BE2C (cell line): ENCODE data around the gene MAB21L2.
A peak's percentile ranks its signal among the peaks of the same experiment; 100 is the strongest.
"Not testable (repeated sequence)": the region's sequence is repeated elsewhere in the genome, so short reads cannot be mapped to it uniquely, and the experiment has no call there.

ENCODE experiments used
- DNase-seq: peaks from one replicate; pipeline ENCODE4 v3.0.0-alpha.2; 2020
- H3K27me3 ChIP-seq: fragments of 250-450 bp; sonication (Bioruptor Pico); 2 replicates; pipeline ENCODE4 v1.5.1; 2020; ENCODE audit warnings: mild to moderate bottlenecking
- H3K36me3 ChIP-seq: fragments of 250-450 bp; sonication (Bioruptor Pico); 2 replicates; pipeline ENCODE4 v1.5.1; 2020; ENCODE audit warnings: mild to moderate bottlenecking
- H3K4me1 ChIP-seq: fragments of 250-450 bp; sonication (Bioruptor Pico); 2 replicates; pipeline ENCODE4 v1.5.1; 2020
- H3K4me3 ChIP-seq: 2 replicates; pipeline ENCODE4 v1.5.1; 2011; ENCODE audit warnings: low read depth, low read length
- H3K9me3 ChIP-seq: fragments of 250-450 bp; sonication (Bioruptor Pico); 2 replicates; pipeline ENCODE4 v1.5.1; 2020
- TF ChIP-seq, protein P1 (sequence below): IDR thresholded peaks from 2 replicates; pipeline ENCODE4 v1.5.1; 2012; ENCODE audit warnings: mild to moderate bottlenecking, low read depth, low read length

Gene MAB21L2

DNA sequence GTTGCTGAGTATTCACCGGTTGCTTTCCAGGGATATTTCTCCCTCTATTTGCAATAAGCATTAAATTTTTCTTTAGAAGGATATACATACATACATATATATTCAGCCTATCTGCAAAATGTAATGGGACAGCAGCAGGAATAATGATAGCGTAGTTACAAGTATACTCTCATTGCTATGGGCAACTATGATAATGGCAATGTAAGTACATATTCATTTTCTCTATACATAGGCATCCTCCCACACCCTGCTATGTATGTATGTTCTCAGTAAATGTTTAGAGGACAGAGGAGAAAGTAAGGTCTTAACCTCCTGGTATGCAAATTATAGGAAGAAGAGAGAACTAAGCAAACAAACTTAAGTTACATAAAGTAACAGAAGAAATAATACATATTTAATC lies 19.7 kb upstream of the MAB21L2 start:
- TF ChIP-seq, protein P1, sequence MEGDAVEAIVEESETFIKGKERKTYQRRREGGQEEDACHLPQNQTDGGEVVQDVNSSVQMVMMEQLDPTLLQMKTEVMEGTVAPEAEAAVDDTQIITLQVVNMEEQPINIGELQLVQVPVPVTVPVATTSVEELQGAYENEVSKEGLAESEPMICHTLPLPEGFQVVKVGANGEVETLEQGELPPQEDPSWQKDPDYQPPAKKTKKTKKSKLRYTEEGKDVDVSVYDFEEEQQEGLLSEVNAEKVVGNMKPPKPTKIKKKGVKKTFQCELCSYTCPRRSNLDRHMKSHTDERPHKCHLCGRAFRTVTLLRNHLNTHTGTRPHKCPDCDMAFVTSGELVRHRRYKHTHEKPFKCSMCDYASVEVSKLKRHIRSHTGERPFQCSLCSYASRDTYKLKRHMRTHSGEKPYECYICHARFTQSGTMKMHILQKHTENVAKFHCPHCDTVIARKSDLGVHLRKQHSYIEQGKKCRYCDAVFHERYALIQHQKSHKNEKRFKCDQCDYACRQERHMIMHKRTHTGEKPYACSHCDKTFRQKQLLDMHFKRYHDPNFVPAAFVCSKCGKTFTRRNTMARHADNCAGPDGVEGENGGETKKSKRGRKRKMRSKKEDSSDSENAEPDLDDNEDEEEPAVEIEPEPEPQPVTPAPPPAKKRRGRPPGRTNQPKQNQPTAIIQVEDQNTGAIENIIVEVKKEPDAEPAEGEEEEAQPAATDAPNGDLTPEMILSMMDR: no peak
- Histone ChIP-seq H3K4me3 (no peak overlapping the region), H3K27me3 (no peaks in the 10 kb centered on the region), H3K4me1 (no peaks in the 10 kb centered on the region), H3K9me3 (peaks cover 5% of the 10 kb centered on the region; the same call in 1 of the 2 replicates), H3K36me3 (peaks cover 8% of the 10 kb centered on the region)
- DNase-seq: no peak

DNA sequence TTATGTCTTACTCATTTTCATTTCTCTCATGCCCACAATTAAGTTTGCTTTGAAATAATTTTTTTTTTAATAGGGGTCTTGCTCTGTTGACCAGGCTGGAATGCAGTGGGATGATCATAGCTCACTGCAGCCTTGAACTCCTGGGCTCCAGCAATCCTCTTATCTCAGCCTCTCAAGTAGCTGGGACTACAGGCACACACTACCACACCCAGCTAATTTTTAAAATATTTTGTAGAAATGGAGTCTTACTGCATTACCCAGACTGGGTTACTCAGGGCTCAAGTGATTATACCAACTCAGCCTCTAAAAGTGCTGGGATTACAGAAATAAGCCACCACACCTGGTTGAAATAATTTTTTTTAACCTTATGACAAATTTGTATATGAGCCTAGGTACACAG lies 19.2 kb upstream of the MAB21L2 start:
- Histone ChIP-seq H3K27me3 (no peaks in the 10 kb centered on the region), H3K9me3 (peaks cover 5% of the 10 kb centered on the region; the same call in 1 of the 2 replicates), H3K4me1 (no peaks in the 10 kb centered on the region), H3K4me3 (no peak overlapping the region), H3K36me3 (peaks cover 13% of the 10 kb centered on the region)
- DNase-seq: no peak
- TF ChIP-seq, protein P1: no peak

DNA sequence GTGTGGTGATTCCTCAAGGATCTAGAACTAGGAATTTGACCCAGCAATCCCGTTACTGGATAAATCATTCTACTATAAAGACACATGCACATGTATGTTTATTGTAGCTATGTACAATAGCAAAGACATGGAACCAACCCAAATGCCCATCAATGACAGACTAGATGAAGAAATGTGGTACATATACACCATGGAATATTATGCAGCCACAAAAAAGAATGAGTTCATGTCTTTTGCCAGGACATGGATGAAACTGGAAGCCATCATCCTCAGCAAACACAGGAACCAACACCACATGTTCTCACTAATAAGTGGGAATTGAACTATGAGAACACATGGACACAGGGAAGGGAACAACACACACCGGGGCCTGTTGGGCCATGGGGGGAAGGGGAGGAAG lies 17.0 kb upstream of the MAB21L2 start:
- H3K36me3 ChIP-seq: peaks cover 14% of the 10 kb centered on the region
- H3K4me3 ChIP-seq, H3K9me3 ChIP-seq, DNase-seq, H3K27me3 ChIP-seq: not testable (repeated sequence)
- H3K4me1 ChIP-seq: peaks cover 13% of the 10 kb centered on the region

DNA sequence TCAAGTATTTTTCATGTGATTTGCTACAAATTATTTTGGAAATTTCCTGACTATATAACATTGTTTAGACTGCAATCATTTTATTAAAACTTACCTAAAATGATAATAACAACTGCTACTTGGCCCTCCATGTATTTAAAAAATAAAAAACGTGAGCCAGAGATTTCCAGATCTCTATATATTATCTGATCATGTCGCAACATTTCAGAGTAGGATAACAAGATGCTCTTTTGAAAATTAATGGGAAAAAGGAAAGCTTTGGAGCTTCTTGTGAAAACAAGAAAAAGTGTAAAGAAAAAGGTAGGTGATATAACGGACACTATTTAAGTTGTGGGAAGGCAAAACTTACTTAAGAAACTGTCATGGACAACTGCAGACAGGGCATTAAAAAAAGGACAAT lies 14.9 kb upstream of the MAB21L2 start:
- Histone ChIP-seq H3K4me1 (peaks cover 25% of the 10 kb centered on the region), H3K9me3 (peaks cover 5% of the 10 kb centered on the region; the same call in 1 of the 2 replicates), H3K27me3 (no peaks in the 10 kb centered on the region), H3K4me3 (no peak overlapping the region), H3K36me3 (peaks cover 14% of the 10 kb centered on the region)
- TF ChIP-seq, protein P1: no peak
- no peak for DNase-seq

DNA sequence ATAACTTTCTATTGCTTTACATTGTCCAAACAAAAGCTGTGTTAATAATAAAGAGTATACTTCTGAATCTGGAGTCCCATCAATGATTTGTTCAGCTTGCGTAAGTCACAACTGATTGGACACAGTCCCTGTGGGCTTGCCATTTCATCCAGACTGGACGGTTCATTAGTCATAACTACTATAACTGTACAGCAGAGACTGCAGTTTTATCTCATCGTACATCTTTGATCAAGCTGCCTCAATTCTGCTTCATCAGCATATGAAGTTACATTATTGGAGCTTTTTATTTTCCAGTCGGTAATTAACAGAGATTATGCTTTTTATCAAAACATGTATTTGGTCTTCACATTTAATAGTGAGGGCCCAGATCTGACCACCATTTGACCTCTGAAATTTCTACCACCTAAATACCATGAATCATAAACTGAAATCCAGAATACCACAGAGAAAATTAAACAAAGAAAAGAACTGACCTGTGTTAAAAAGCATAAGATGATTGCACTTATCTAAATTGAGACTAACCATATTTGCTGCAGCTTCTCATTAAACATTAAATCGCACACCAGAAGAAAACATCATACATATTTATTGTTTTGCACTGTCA lies 12.5 kb upstream of the MAB21L2 start:
- peak; percentile 64 for DNase-seq
- Histone ChIP-seq H3K4me1 (peaks cover 45% of the 10 kb centered on the region), H3K27me3 (no peaks in the 10 kb centered on the region), H3K36me3 (peaks cover 14% of the 10 kb centered on the region), H3K9me3 (peaks cover 5% of the 10 kb centered on the region; the same call in 1 of the 2 replicates), H3K4me3 (peak overlapping the region; percentile 21)
- TF ChIP-seq, protein P1: no peak

DNA sequence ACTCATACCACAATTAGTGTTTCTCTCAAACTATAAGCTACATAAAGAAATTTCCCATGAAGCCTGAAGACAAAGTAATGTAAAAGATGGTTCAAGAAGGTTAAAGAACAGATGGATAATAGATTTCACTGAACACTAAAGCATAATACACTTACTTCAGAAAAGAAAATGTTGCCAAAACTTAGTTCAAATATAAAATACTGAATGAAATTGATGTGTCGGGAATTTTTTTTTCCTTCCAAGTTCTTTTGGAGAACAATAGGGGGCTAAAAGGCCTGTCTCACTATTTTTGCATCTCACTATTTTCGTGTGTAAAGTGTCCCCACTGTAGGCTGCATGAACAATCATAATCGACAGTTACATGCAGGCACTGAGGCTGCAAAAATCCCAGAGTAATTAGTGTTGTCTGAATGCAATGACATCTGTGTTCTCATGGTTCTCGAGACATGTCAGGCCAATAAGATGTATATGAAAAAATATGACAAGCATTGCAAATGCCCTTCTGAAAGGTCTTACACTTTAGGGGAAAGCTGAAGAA lies 11.9 kb upstream of the MAB21L2 start:
- 0 out of 2 replicates have a peak, but pooled peaks cover 1% of the 10 kb centered on the region for H3K9me3 ChIP-seq
- DNase-seq: no peak
- TF ChIP-seq, protein P1: no peak
- H3K4me3 ChIP-seq: peak overlapping the region; percentile 21
- no peaks in the 10 kb centered on the region for H3K27me3 ChIP-seq
- H3K4me1 ChIP-seq: peaks cover 51% of the 10 kb centered on the region
- H3K36me3 ChIP-seq: peaks cover 10% of the 10 kb centered on the region
